Thymus (tissue), 11 donors: ENCODE measurements around the gene LMF1. TPM values are rescaled to one million over a fixed set of nuclear protein-coding genes. Genes with fewer than 3 reads are reported as not detected.
A peak's percentile ranks its signal among the peaks of the same experiment; 100 is the strongest.

ENCODE experiments used
- DNase-seq, 9 donors: peaks; one replicate each; pipeline ENCODE4 v3.0.0-alpha.2; 2013; ENCODE audit warnings: low spot score in 9 of 9, low read depth in 6 of 9, missing footprints in 1 of 9
- H3K27ac ChIP-seq, 2 donors: one replicate each; pipeline ENCODE4 v1.5.1; 2013; ENCODE audit warnings: control low read depth in 1 of 2, low read depth in 1 of 2, low read length in 1 of 2, mild to moderate bottlenecking in 1 of 2, moderate library complexity in 1 of 2
- H3K27me3 ChIP-seq, 2 donors: one replicate each; pipeline ENCODE4 v1.5.1; 2013; ENCODE audit warnings: low read length in 1 of 2; ENCODE audit not compliant: control insufficient read depth in 2 of 2, insufficient read depth in 1 of 2
- H3K36me3 ChIP-seq, 2 donors: one replicate each; pipeline ENCODE4 v1.5.1; 2013; ENCODE audit warnings: low read length in 1 of 2, mild to moderate bottlenecking in 1 of 2, moderate library complexity in 1 of 2; ENCODE audit not compliant: control insufficient read depth in 2 of 2, insufficient read depth in 2 of 2
- H3K4me1 ChIP-seq, 2 donors: one replicate each; pipeline ENCODE4 v1.5.1; 2013; ENCODE audit warnings: low read length in 2 of 2; ENCODE audit not compliant: control insufficient read depth in 2 of 2, insufficient read depth in 2 of 2
- H3K4me3 ChIP-seq, 2 donors: one replicate each; pipeline ENCODE4 v1.5.1; 2013; ENCODE audit warnings: low read length in 2 of 2, control low read depth in 1 of 2, mild to moderate bottlenecking in 1 of 2
- H3K9me3 ChIP-seq, 2 donors: one replicate each; pipeline ENCODE4 v1.5.1; 2013; ENCODE audit warnings: low read length in 1 of 2, mild to moderate bottlenecking in 1 of 2; ENCODE audit not compliant: control insufficient read depth in 2 of 2, insufficient read depth in 1 of 2
- WGBS: extraction: QIAGEN DNeasy Blood & Tissue Kit; methylation state at CpG from one replicate; pipeline ENCODE4 v1.1.7; 2013; 5-methylcytosine and 5-hydroxymethylcytosine counted together
- polyA plus RNA-seq: library from polyadenylated mRNA; stranded (reverse); fragments of 200-250 nt; gene quantifications from one replicate; pipeline ENCODE4 v1.2.3, GENCODE V29; 2013
- total RNA-seq: library from RNA; stranded (reverse); fragments of 120-200 nt; gene quantifications from one replicate; pipeline ENCODE4 v1.2.4, GENCODE V29; 2013
- donor health status: healthy.

LMF1 gene
- total and polyA plus RNA-seq, 2 donors: 8.9 to 22.8 TPM

GRCh38 chr16:943971-944370, 26.8 kb downstream of the LMF1 start:
- Histone ChIP-seq H3K27ac (no peak overlapping the region), H3K36me3 (peaks cover 8 to 11% of the 10 kb centered on the region in 2 donors), H3K4me3 (no peak overlapping the region), H3K27me3 (no peaks in the 10 kb centered on the region), H3K4me1 (no peaks in the 10 kb centered on the region), H3K9me3 (peaks cover 0 to 9% of the 10 kb centered on the region in 2 donors)
- DNase-seq: no peak
- 98% methylated on average over 5 of the region's 5 CpGs for WGBS

GRCh38 chr16:942436-943060, 28.2 kb downstream of the LMF1 start:
- 86% methylated on average over 4 of the region's 4 CpGs for WGBS
- no peak overlapping the region for H3K4me3 ChIP-seq
- no peak overlapping the region for H3K27ac ChIP-seq
- H3K9me3 ChIP-seq: peaks cover 0 to 9% of the 10 kb centered on the region in 2 donors
- H3K36me3 ChIP-seq: peaks cover 8 to 11% of the 10 kb centered on the region in 2 donors
- no peak for DNase-seq
- H3K27me3 ChIP-seq: no peaks in the 10 kb centered on the region
- H3K4me1 ChIP-seq: no peaks in the 10 kb centered on the region

DNA sequence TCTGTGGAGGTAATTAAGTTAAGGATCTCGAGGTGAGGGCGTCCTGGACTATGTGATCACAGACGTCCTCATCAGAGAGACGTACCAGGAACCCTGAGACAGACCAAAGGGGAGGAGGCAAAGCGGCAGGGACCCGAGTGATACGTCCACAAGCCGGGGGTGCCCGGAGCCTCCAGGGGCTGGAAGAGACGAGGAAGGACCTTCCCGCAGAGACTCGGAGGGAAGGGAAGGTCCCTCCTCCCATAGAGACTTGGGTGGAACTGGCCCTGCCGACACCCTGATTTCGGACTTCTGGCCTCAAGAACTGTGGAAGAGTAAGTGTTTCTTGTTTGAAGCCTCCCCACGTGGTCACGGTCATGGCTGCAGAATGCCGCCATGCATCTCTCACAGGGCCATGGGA, 30.8 kb downstream of the LMF1 start:
- no peaks in the 10 kb centered on the region for H3K4me1 ChIP-seq
- H3K4me3 ChIP-seq: no peak overlapping the region
- WGBS: 92% methylated on average over 17 of the region's 17 CpGs
- H3K27me3 ChIP-seq: no peaks in the 10 kb centered on the region
- H3K9me3 ChIP-seq: peaks cover 0 to 7% of the 10 kb centered on the region in 2 donors
- no peak for DNase-seq
- no peak overlapping the region for H3K27ac ChIP-seq
- peaks cover 0 to 4% of the 10 kb centered on the region in 2 donors for H3K36me3 ChIP-seq

GRCh38 chr16:939311-939710, 31.5 kb downstream of the LMF1 start:
- no peaks in the 10 kb centered on the region for H3K4me1 ChIP-seq
- DNase-seq: no peak
- WGBS: 94% methylated on average over 27 of the region's 27 CpGs
- H3K27ac ChIP-seq: no peak overlapping the region
- peaks cover 0 to 7% of the 10 kb centered on the region in 2 donors for H3K9me3 ChIP-seq
- no peaks in the 10 kb centered on the region for H3K27me3 ChIP-seq
- no peak overlapping the region for H3K4me3 ChIP-seq
- H3K36me3 ChIP-seq: peaks cover 0 to 2% of the 10 kb centered on the region in 2 donors

DNA sequence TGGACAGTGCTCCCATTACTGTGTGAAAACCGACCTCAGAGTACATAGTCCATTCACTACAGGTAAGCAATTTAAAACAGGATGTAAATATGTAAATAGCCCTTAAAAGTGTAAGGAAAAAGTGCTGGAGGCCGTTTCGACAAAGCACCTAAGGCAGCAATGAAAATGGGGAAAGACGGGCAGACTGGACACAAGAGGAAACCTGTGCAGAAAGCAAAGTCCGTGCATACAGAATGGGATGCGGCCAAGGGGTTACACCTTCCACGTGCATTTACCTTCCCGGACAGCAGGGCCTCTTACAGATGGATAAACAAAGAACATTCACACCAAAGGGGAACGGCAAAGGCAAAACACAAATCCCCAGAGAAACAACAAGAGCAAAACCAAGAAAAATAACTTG, 32.0 kb downstream of the LMF1 start:
- H3K27me3 ChIP-seq: no peaks in the 10 kb centered on the region
- peaks cover 0 to 7% of the 10 kb centered on the region in 2 donors for H3K9me3 ChIP-seq
- WGBS: 81% methylated on average over 9 of the region's 9 CpGs
- H3K27ac ChIP-seq: no peak overlapping the region
- no peaks in the 10 kb centered on the region for H3K4me1 ChIP-seq
- H3K4me3 ChIP-seq: no peak overlapping the region
- no peak for DNase-seq
- H3K36me3 ChIP-seq: peaks cover 0 to 2% of the 10 kb centered on the region in 2 donors

DNA sequence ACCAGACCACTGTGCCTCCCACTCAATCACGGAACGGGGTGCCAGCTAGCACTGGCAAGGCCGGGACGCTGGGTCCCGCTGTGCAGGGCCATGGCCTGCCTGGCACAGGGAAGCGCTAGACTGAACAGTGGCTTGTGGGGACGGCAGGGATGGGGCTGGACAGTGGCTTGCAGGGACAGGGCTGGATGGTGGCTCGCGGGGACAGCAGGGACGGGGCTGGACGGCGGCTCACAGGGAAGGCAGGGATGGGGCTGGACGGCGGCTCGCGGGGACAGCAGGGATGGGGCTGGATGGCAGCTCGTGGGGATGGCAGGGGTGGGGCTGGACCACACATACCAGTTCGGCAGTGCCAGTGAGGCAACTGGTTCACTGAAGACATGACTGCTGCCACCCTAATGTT, 32.6 kb downstream of the LMF1 start:
- peaks cover 0 to 7% of the 10 kb centered on the region in 2 donors for H3K9me3 ChIP-seq
- WGBS: 84% methylated on average over 16 of the region's 18 CpGs
- DNase-seq: no peak
- peaks cover 0 to 5% of the 10 kb centered on the region in 2 donors for H3K36me3 ChIP-seq
- H3K27ac ChIP-seq: no peak overlapping the region
- H3K27me3 ChIP-seq: no peaks in the 10 kb centered on the region
- H3K4me1 ChIP-seq: no peaks in the 10 kb centered on the region
- H3K4me3 ChIP-seq: no peak overlapping the region

DNA sequence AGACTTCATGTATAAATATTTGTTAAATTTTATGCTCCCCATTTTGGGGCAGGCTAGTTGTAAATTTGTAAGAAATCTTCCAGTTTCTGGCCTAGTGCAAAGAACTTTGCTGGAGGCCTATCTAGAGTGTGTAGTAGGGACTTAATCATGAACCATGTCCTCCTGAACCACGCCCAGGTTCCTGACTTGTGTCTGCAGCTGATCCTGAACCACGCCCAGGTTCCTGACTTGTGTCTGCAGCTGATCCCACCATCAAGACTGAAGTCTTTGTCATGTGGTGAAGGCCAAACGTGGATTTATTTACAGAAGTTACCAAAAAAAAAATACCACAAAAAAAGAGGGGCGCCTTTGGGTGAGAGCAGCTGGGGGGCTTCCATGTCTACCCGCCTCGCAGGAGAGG, 33.1 kb downstream of the LMF1 start:
- no peak overlapping the region for H3K4me3 ChIP-seq
- peaks cover 0 to 5% of the 10 kb centered on the region in 2 donors for H3K9me3 ChIP-seq
- WGBS: 67% methylated on average over 6 of the region's 6 CpGs
- no peaks in the 10 kb centered on the region for H3K27me3 ChIP-seq
- no peaks in the 10 kb centered on the region for H3K4me1 ChIP-seq
- peaks cover 0 to 5% of the 10 kb centered on the region in 2 donors for H3K36me3 ChIP-seq
- H3K27ac ChIP-seq: no peak overlapping the region
- DNase-seq: no peak

GRCh38 chr16:937311-937710, 33.5 kb downstream of the LMF1 start:
- H3K9me3 ChIP-seq: peaks cover 0 to under 1% of the 10 kb centered on the region in 2 donors
- WGBS: 67% methylated on average over 8 of the region's 8 CpGs
- no peak overlapping the region for H3K27ac ChIP-seq
- no peak overlapping the region for H3K4me3 ChIP-seq
- no peaks in the 10 kb centered on the region for H3K4me1 ChIP-seq
- no peak for DNase-seq
- peaks cover 0 to 5% of the 10 kb centered on the region in 2 donors for H3K36me3 ChIP-seq
- no peaks in the 10 kb centered on the region for H3K27me3 ChIP-seq

DNA sequence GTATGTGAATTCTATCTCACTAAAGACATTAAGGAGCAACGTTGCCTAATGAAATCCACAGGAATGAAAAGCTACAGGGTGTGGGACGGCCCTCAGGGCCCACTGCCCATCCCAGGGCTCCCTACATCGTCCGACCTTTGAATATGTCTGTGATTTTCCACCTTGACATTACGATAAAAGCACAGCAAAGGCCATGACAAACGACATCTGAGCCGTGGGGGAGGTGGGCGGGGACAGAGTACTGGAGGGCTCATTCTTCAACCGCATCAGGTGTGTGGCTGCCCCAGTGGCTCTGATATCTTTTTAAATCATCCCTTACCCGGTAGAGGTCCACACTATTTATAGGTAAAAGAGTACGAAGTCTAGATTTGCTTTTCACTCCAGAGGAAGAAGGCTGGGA, 35.1 kb downstream of the LMF1 start:
- Histone ChIP-seq H3K36me3 (peaks cover 4 to 12% of the 10 kb centered on the region in 2 donors), H3K4me3 (no peak overlapping the region), H3K9me3 (no peaks in the 10 kb centered on the region), H3K27ac (no peak overlapping the region), H3K4me1 (no peaks in the 10 kb centered on the region), H3K27me3 (no peaks in the 10 kb centered on the region)
- DNase-seq: peak in 1 of 9 donors; percentile 2
- 79% methylated on average over 11 of the region's 11 CpGs for WGBS
